ENCODE measurements around the gene BIK.
A peak's percentile ranks its signal among the peaks of the same experiment; 100 is the strongest.

The BIK gene

DNA sequence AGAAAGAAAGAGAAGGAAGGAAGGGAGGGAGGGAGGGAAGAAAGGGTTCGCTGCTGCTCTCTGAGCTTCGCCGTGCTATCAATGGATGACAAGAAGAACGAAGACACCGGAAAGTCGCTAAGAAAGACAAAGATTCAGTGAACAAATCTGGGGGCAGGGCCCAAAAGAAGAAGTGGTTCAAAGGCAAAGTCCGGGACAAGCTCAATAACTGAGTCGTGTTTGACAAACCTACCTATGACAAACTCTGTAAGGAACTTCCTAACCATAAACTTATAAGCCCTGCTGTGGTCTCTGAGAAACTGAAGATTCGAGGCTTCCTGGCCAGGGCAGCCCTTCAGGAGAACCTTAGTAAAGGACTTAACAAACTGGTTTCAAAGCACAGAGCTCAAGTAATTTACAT lies 18.5 kb upstream of the BIK start:
- TF ChIP-seq, protein P1, sequence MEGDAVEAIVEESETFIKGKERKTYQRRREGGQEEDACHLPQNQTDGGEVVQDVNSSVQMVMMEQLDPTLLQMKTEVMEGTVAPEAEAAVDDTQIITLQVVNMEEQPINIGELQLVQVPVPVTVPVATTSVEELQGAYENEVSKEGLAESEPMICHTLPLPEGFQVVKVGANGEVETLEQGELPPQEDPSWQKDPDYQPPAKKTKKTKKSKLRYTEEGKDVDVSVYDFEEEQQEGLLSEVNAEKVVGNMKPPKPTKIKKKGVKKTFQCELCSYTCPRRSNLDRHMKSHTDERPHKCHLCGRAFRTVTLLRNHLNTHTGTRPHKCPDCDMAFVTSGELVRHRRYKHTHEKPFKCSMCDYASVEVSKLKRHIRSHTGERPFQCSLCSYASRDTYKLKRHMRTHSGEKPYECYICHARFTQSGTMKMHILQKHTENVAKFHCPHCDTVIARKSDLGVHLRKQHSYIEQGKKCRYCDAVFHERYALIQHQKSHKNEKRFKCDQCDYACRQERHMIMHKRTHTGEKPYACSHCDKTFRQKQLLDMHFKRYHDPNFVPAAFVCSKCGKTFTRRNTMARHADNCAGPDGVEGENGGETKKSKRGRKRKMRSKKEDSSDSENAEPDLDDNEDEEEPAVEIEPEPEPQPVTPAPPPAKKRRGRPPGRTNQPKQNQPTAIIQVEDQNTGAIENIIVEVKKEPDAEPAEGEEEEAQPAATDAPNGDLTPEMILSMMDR (IDR thresholded peaks at IDR 0.05; ENCODE audit: insufficient read depth, low read depth, low read length, missing control alignments), result no peak
- no peak for DNase-seq (ENCODE audit: low read depth)

DNA sequence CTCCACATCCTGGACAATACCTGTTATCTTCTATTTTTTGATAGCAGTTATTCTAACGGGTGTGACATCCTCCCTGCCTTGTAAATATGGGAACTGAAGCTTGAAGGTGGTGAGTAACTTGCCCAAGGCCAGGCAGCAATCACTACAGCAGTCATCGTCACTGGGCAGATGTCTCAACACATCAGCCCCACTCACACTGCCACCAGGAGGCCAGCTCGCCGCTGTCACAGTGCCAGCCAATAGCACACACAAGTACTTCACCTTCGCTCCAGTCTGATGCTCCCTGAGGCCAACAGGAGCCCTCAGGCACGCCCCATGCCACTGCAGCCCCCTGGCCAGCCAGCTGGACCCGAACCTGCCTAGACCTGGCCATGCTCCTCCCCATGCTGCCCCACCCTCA lies 16.5 kb upstream of the BIK start:
- peak; percentile 52 for DNase-seq (ENCODE audit: low read depth)
- H3K4me3 ChIP-seq (ENCODE audit: low read depth, low read length), result no peak overlapping the region
- TF ChIP-seq, protein P1 (IDR thresholded peaks at IDR 0.05; ENCODE audit: insufficient read depth, low read depth, low read length, missing control alignments), result peak; percentile 18

More for the DNA sequence above, 18.5 kb upstream of the BIK start:
- H3K4me3 ChIP-seq (ENCODE audit: low read depth, low read length), result no peak overlapping the region

DNA sequence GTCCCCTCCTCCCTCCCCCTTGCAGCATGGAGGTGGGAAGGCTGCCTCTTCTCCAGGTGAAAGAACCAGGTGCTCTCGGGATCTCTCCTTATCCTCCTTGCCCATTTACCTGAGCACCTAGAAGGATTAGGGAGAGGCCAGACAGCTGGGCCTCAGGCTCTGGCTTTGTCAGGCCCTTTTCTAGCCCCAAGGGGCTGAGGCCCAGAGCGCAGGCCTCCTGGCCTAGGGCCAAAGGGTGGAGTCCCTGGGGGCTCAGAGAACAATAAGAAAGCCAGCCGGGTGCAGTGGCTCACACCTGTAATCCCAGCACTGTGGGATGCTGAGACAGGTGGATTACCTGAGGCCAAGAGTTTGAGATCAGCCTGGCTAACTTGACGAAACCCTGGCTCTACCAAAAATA lies 16.0 kb upstream of the BIK start:
- TF ChIP-seq, protein P1 (IDR thresholded peaks at IDR 0.05; ENCODE audit: insufficient read depth, low read depth, low read length, missing control alignments), result no peak
- DNase-seq (ENCODE audit: low read depth), result no peak

DNA sequence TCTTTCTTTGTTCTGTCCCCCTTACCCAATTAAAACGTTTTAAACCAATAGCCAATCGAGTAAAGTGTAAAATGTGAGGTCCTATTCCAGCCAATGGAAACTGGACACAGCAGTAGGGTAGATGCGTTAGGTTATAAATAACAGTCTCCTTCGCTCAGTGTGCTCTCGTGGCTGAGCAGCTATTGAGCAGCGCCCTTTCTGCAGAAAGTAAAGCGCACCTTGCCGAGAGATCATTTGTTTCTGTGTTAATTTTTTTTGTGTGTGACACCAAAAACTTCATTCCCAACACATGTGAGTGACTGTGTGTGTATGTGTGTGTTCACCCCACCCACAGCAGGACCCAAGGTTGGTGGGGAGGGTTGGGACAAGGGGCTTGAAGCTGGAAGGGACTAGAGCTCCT lies 14.1 kb upstream of the BIK start:
- H3K4me3 ChIP-seq (ENCODE audit: low read depth, low read length), result no peak overlapping the region
- no peak for DNase-seq (ENCODE audit: low read depth)
- TF ChIP-seq, protein P1 (IDR thresholded peaks at IDR 0.05; ENCODE audit: insufficient read depth, low read depth, low read length, missing control alignments), result no peak

More for the DNA sequence above, 16.0 kb upstream of the BIK start:
- H3K4me3 ChIP-seq (ENCODE audit: low read depth, low read length), result no peak overlapping the region

DNA sequence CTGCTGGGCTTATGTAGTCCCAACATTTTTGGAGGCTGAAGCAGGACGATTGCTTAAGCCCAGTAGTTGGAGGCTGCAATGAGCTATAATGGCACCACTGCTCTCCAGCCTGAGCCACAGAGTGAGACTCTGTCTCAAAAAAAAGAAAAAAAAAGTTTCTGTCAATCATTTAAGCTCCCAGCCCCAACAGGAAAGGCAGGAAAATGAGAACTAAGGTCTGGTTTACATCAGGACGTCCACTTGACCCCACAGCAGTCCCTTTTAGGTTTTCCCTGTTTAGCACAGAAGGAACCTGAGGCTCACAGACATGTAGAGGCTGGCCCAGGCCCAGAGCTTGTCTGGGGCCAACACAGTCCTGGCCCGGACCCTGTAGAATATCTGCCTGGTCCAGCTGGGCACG lies 12.2 kb upstream of the BIK start:
- TF ChIP-seq, protein P1 (IDR thresholded peaks at IDR 0.05; ENCODE audit: insufficient read depth, low read depth, low read length, missing control alignments), result no peak
- DNase-seq (ENCODE audit: low read depth), result no peak

DNA sequence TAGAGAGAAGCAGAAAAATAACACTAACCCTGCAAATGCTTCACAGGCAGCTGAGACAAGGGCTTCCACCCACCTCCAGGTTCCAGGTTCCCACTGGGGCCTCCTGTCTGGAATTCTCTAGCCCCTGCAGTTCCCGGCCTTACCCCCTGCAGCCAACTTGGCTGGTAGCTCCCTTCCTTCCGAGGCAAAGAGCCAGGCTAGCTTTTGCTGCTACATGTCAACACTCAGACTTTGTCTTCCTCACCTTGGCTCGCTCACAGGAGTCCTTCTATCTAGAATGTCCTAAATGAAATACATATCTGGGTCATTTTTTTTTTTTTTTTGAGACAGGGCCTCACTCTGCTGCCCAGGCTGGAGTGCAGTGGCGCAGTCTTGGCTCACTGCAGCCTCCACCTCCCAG lies 11.5 kb upstream of the BIK start:
- TF ChIP-seq, protein P1 (IDR thresholded peaks at IDR 0.05; ENCODE audit: insufficient read depth, low read depth, low read length, missing control alignments), result no peak
- no peak overlapping the region for H3K4me3 ChIP-seq (ENCODE audit: low read depth, low read length)
- DNase-seq (ENCODE audit: low read depth), result no peak

More for the DNA sequence above, 12.2 kb upstream of the BIK start:
- no peak overlapping the region for H3K4me3 ChIP-seq (ENCODE audit: low read depth, low read length)

DNA sequence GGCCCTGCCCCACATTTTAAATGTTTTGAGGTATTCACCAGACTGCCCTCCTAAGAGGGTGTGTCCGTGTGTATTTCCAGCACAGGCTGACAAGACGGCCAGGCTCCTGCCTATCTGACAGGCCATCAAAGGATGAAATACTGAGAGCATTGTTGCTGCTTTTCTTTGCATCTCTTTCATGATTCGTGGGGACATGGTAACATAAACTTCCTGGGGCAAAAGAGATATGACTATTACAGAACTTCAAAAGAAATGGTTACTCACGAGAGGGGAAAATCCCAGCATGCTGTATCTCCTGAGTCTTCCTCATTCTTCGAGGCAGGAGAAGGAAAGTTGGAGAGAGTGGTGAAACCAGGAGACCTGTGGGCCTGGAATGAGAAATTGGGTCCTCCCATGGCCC lies 10.3 kb upstream of the BIK start:
- TF ChIP-seq, protein P1 (IDR thresholded peaks at IDR 0.05; ENCODE audit: insufficient read depth, low read depth, low read length, missing control alignments), result no peak
- DNase-seq (ENCODE audit: low read depth), result peak; percentile 42
- H3K4me3 ChIP-seq (ENCODE audit: low read depth, low read length), result no peak overlapping the region
